ENCODE data around the gene COPS2. TPM values are rescaled to one million over a fixed set of nuclear protein-coding genes. Genes with fewer than 3 reads are reported as not detected.

Gene COPS2
- total and polyA plus RNA-seq, 9 of the 15 experiments (the other 6 are each of a cell fraction or from before 2014, with no cell fraction given) = 66.4 to 154 (median 117) TPM

DNA sequence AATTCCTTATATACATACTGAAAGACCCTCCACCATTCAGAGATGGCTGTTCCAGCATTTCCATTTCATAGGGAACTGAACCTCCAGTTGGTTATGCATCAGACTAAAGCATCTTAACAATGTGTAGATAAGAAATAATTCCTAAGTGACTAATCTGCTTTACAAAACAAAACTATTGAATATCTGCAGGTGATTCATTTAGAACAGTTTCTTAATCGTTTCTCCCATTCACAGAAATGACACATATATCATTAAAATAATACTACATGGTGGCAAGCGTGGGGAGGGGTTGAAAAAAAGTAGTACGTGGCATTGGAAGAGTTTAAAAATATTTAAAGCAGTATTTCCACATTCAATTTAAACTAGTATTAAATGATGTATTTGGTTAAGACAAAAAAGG, 19.5 kb downstream of the COPS2 start (continued):
- TF ChIP-seq NR2F6 (CRISPR knock-in tag; IDR thresholded peaks at IDR 0.05) = no peak
- TF ChIP-seq TCF7L2 (IDR thresholded peaks at IDR 0.05; ENCODE audit: low read depth, low read length) = no peak

GRCh38 chr15:49135342-49135857, 20.0 kb downstream of the COPS2 start:
- 91% methylated on average over 2 of the region's 2 CpGs for WGBS (ENCODE audit: insufficient coverage, low coverage, missing lambda C conversion rate)
- no peak for FAIRE-seq
- H3K4me2 ChIP-seq (ENCODE audit: insufficient read depth, low read length) = no peak overlapping the region

More at GRCh38 chr15:49135342-49135857, 20.0 kb downstream of the COPS2 start:
- no peak for TF ChIP-seq KLF16 (IDR thresholded peaks at IDR 0.05)
- no peak for TF ChIP-seq ZNF347 (CRISPR knock-in tag; IDR thresholded peaks at IDR 0.05; ENCODE audit: low read depth)
- no peak for TF ChIP-seq ZKSCAN8 (CRISPR knock-in tag; IDR thresholded peaks at IDR 0.05)
- TF ChIP-seq CBX3 (IDR thresholded peaks at IDR 0.05; ENCODE audit: borderline replicate concordance in 1 of 2, low read length in 2 of 2) = no peak
- no peak for TF ChIP-seq ZNF133 (CRISPR knock-in tag; IDR thresholded peaks at IDR 0.05)
- TF ChIP-seq SPI1 (IDR thresholded peaks at IDR 0.05; ENCODE audit: borderline replicate concordance, low read depth, low read length) = no peak
- TF ChIP-seq NR2C2 (CRISPR knock-in tag; IDR thresholded peaks at IDR 0.05) = no peak
- TF ChIP-seq NR2C2 (tag; IDR thresholded peaks at IDR 0.05) = no peak
- TF ChIP-seq MCM5 (IDR thresholded peaks at IDR 0.05; ENCODE audit: low read depth) = no peak
- TF ChIP-seq ZNF232 (CRISPR knock-in tag; IDR thresholded peaks at IDR 0.05) = no peak
- no peak for TF ChIP-seq FOXK2 (conservative IDR thresholded peaks at IDR 0.05 in 1 of 2, IDR thresholded peaks at IDR 0.05 in 1 of 2; ENCODE audit: low read depth in 2 of 2)
- TF ChIP-seq KLF13 (tag; IDR thresholded peaks at IDR 0.05; ENCODE audit: borderline replicate concordance, low read depth) = no peak
- no peak for TF ChIP-seq ZNF274 (IDR thresholded peaks at IDR 0.05; ENCODE audit: borderline replicate concordance, low read depth, low read length)
- no peak for TF ChIP-seq ZNF778 (CRISPR knock-in tag; IDR thresholded peaks at IDR 0.05)
- TF ChIP-seq, protein P1, sequence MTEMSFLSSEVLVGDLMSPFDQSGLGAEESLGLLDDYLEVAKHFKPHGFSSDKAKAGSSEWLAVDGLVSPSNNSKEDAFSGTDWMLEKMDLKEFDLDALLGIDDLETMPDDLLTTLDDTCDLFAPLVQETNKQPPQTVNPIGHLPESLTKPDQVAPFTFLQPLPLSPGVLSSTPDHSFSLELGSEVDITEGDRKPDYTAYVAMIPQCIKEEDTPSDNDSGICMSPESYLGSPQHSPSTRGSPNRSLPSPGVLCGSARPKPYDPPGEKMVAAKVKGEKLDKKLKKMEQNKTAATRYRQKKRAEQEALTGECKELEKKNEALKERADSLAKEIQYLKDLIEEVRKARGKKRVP (CRISPR knock-in tag; IDR thresholded peaks at IDR 0.05) = no peak
- no peak for TF ChIP-seq ATF2 (CRISPR knock-in tag; IDR thresholded peaks at IDR 0.05)
- H3K9me1 ChIP-seq (ENCODE audit: control insufficient read depth, insufficient read depth, low read length) = no peaks in the 10 kb centered on the region
- H2AFZ ChIP-seq (ENCODE audit: low read depth, low read length) = no peak overlapping the region
- intact Hi-C loops (cut with micrococcal nuclease) = no loop called here
- in situ Hi-C loops (cut with MboI) = no loop called here
- peaks cover 95% of the 10 kb centered on the region for H3K36me3 ChIP-seq (ENCODE audit: control insufficient read depth, insufficient read depth, low read length)
- CTCF ChIA-PET (ENCODE audit: low intra/inter-chr PET ratio) = no interaction called here
- POLR2A ChIA-PET = no interaction called here
- no peak overlapping the region for H3K9ac ChIP-seq (ENCODE audit: insufficient read depth in 1 of 2, low read depth in 2 of 2, low read length in 2 of 2)
- H3K4me1 ChIP-seq (replicated peaks in 1 of 2; ENCODE audit: control insufficient read depth in 2 of 2, insufficient read depth in 2 of 2, low read length in 2 of 2) = no peaks in the 10 kb centered on the region
- H3K4me3 ChIP-seq = no peak overlapping the region
- ATAC-seq = no peak
- H3K27me3 ChIP-seq (ENCODE audit: control insufficient read depth in 2 of 2, insufficient read depth in 2 of 2, low read length in 2 of 2) = no peaks in the 10 kb centered on the region
- H3K9me3 ChIP-seq (replicated peaks; ENCODE audit: control insufficient read depth, insufficient read depth, low read depth, low read length) = no peaks in the 10 kb centered on the region
- H3K27ac ChIP-seq (ENCODE audit: extremely low read depth, low read depth, low read length) = no peak overlapping the region
- BruUV-seq (replicated peaks) = no TSS peak
- no peak for DNase-seq (ENCODE audit: extremely low read depth in 1 of 4, low spot score in 3 of 4)
- no peaks in the 10 kb centered on the region for H4K20me1 ChIP-seq (replicated peaks; ENCODE audit: control insufficient read depth, insufficient read depth, low read length)
- 0 out of 3 replicates have a peak, but pooled peaks cover 8% of the 10 kb centered on the region for H3K79me2 ChIP-seq (ENCODE audit: control insufficient read depth, insufficient read depth, low read length)
